ENCODE measurements around the gene ALCAM. TPM values are rescaled to one million over a fixed set of nuclear protein-coding genes. Genes with fewer than 3 reads are reported as not detected.
A peak's percentile ranks its signal among the peaks of the same experiment; 100 is the strongest.

ALCAM gene
- total RNA-seq, result 196 and 294 TPM in 2 replicates

DNA sequence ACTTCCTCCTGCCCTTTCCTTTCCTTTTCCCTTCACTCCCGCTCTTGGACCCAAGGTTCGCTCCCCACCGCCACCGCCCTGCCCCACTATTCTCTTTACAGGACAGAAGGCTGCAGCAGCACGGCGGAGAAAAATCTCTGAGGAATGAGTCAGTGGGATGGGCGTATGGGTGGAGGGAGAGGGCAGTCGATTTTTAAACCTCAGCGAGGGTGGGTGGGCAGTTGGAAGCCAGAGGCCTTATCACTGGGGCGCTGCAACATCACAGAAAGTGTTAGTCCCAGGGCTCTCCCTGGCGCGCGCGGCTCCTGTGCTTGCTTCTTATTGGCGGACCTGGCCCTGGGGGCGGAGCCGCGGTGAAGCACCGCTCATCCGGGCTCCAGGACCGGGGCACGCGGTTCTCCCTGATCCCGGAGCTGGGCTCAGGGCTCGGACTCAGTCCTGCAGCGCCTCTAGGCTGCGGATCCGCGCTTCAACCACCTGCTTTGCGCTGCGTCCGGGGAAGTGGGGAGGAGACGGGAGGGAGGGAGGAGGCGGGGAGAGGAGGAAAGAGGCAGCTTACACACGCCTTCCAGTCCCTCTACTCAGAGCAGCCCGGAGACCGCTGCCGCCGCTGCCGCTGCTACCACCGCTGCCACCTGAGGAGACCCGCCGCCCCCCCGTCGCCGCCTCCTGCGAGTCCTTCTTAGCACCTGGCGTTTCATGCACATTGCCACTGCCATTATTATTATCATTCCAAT is at the start of gene ALCAM:
Gene ALCAM (plus strand): TSS at position 584 of the 737 bp plus-strand sequence.
- TF ChIP-seq, protein P1, sequence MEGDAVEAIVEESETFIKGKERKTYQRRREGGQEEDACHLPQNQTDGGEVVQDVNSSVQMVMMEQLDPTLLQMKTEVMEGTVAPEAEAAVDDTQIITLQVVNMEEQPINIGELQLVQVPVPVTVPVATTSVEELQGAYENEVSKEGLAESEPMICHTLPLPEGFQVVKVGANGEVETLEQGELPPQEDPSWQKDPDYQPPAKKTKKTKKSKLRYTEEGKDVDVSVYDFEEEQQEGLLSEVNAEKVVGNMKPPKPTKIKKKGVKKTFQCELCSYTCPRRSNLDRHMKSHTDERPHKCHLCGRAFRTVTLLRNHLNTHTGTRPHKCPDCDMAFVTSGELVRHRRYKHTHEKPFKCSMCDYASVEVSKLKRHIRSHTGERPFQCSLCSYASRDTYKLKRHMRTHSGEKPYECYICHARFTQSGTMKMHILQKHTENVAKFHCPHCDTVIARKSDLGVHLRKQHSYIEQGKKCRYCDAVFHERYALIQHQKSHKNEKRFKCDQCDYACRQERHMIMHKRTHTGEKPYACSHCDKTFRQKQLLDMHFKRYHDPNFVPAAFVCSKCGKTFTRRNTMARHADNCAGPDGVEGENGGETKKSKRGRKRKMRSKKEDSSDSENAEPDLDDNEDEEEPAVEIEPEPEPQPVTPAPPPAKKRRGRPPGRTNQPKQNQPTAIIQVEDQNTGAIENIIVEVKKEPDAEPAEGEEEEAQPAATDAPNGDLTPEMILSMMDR (IDR thresholded peaks at IDR 0.05; ENCODE audit: insufficient read depth, low read length, severe bottlenecking), result peak; percentile 88
- no peak for FAIRE-seq
- no peaks in the 10 kb centered on the region for H3K36me3 ChIP-seq (ENCODE audit: control insufficient read depth, insufficient read depth, low read length)
- peak within 1 kb of the TSS; percentile 99 for H3K4me3 ChIP-seq (ENCODE audit: low read depth, low read length)
- no peaks in the 10 kb centered on the region for H3K27me3 ChIP-seq (ENCODE audit: control insufficient read depth, insufficient read depth, low read length)
- DNase-seq (ENCODE audit: low read depth), result peak; percentile 97

DNA sequence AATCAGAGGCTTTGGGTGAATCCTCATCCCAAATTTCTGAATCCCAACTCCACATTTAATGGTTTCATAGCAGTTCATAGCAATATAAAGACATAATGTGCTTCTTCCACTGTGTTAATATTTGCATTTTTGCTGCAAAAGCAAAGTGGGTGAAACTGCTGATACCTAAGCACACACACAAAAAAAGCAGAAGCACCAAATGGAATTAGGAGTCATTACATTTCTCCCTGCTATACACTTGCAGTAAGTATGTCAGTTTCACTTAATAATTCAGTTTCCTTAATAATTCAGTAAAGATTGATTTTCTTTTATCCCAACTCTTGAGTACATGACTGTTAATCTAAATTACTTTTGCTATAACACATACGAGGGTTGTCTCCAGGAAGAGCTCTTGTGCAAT is 48.9 kb upstream of the ALCAM start:
- no peak for FAIRE-seq
- TF ChIP-seq, protein P1 (IDR thresholded peaks at IDR 0.05; ENCODE audit: insufficient read depth, low read length, severe bottlenecking), result no peak
- no peaks in the 10 kb centered on the region for H3K36me3 ChIP-seq (ENCODE audit: control insufficient read depth, insufficient read depth, low read length)

DNA sequence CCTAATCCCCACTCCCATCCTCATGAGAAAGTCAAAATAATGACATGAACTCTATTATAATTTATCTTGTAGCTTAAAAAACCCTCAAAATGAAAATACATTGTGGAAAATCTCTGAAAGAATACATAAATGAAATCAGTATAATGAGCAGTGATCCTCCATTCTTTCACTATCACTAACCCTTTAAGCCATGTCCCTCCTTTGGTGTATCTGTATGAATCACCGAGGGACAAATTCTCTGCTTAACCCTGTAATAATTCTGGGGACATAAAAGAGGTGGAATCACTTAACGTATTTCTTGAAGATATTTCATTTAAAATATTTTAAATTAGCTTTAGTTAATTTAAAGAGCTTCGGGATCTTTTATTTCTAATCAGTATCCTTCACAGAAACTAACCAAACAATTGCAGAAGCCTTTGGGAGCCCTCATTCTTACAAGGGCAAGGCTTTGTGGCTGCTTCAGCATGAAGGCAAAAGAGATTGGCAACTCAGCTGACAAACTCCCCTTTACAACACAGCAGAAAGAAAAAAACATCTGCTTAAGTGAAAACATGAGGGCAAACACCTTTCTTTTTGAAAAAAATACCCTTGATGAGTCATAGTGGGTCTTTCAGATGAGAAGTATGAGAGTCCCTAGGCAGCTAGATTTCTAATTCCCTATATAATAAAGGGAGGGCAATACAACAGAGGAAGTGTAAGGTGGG is 44.0 kb upstream of the ALCAM start:
- Histone ChIP-seq H3K4me3 (ENCODE audit: low read depth, low read length) (no peak overlapping the region), H3K27me3 (ENCODE audit: control insufficient read depth, insufficient read depth, low read length) (no peaks in the 10 kb centered on the region), H3K36me3 (ENCODE audit: control insufficient read depth, insufficient read depth, low read length) (no peaks in the 10 kb centered on the region)
- DNase-seq (ENCODE audit: low read depth) (peak; percentile 12), FAIRE-seq (no peak)
- TF ChIP-seq, protein P1 (IDR thresholded peaks at IDR 0.05; ENCODE audit: insufficient read depth, low read length, severe bottlenecking), result no peak

More for the DNA sequence above, 48.9 kb upstream of the ALCAM start:
- Histone ChIP-seq H3K4me3 (ENCODE audit: low read depth, low read length) (no peak overlapping the region), H3K27me3 (ENCODE audit: control insufficient read depth, insufficient read depth, low read length) (no peaks in the 10 kb centered on the region)
- no peak for DNase-seq (ENCODE audit: low read depth)

DNA sequence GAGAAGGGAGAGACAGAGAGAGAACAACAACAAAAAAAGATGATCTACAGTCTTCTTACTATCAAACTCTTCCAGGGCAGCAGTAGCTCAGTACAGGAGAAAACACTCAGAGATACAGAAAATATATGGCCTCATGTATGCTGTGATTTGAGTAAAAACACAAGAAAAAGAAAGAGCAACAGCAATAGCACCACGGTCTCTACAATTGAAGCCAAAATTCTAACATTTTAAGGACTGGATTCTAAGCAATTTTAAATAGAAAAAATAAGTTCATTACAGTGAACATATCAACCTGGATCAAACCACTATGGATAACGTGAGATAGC is 43.5 kb upstream of the ALCAM start:
- H3K27me3 ChIP-seq (ENCODE audit: control insufficient read depth, insufficient read depth, low read length), result no peaks in the 10 kb centered on the region
- DNase-seq (ENCODE audit: low read depth) (no peak), FAIRE-seq (no peak)
- TF ChIP-seq, protein P1 (IDR thresholded peaks at IDR 0.05; ENCODE audit: insufficient read depth, low read length, severe bottlenecking), result no peak
- H3K36me3 ChIP-seq (ENCODE audit: control insufficient read depth, insufficient read depth, low read length), result no peaks in the 10 kb centered on the region
- no peak overlapping the region for H3K4me3 ChIP-seq (ENCODE audit: low read depth, low read length)

DNA sequence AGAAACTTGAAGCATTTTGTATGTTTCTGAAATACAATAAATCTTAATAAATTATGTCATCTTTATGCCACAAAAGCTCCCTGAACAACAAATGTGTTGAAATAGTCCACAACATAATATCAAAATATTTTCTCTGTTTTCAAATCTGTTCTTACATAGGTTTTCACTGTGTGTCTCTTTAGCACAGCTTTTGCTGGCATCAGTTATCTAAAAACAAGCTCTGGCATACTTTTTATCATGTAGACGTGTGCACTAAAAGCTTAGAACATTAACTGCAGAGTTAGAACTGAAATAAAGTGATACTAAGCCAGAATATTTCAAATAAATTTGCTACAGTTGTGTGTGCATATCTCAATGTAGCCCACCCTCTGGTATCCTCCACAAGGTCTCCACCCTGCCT is 41.8 kb upstream of the ALCAM start:
- FAIRE-seq (no peak), DNase-seq (ENCODE audit: low read depth) (no peak)
- no peak overlapping the region for H3K4me3 ChIP-seq (ENCODE audit: low read depth, low read length)
- H3K36me3 ChIP-seq (ENCODE audit: control insufficient read depth, insufficient read depth, low read length), result no peaks in the 10 kb centered on the region
- H3K27me3 ChIP-seq (ENCODE audit: control insufficient read depth, insufficient read depth, low read length), result no peaks in the 10 kb centered on the region
- TF ChIP-seq, protein P1 (IDR thresholded peaks at IDR 0.05; ENCODE audit: insufficient read depth, low read length, severe bottlenecking), result no peak

Data from bronchial epithelial cell (primary cell).